HepG2 (cell line): ENCODE measurements around the gene PPP4R4. TPM values are rescaled to one million over a fixed set of nuclear protein-coding genes. Genes with fewer than 3 reads are reported as not detected.

ENCODE experiments used
- CEBPB ChIP-seq: IDR thresholded peaks from 2 replicates; pipeline ENCODE4 v1.6.1; 2011; ENCODE audit warnings: low read depth, low read length, improper control_type of control experiment, borderline replicate concordance
- CSRNP2 ChIP-seq: sonication (generic); formaldehyde crosslinking; conservative IDR thresholded peaks from 2 replicates; pipeline ENCODE4 v1.8.0; 2022; ENCODE audit warnings: low read depth, missing genetic modification reagents
- FOXA3 ChIP-seq: IDR thresholded peaks from 2 replicates; pipeline ENCODE4 v1.6.1; 2016; ENCODE audit warnings: missing genetic modification reagents, missing compliant biosample characterization
- PATZ1 ChIP-seq: sonication (generic); formaldehyde crosslinking; IDR thresholded peaks from 2 replicates; pipeline ENCODE4 v1.4.0; 2020; ENCODE audit warnings: missing genetic modification reagents
- PHF20 ChIP-seq: sonication (generic); formaldehyde crosslinking; IDR thresholded peaks from 2 replicates; pipeline ENCODE4 v1.5.0; 2020; ENCODE audit warnings: mild to moderate bottlenecking, missing genetic modification reagents
- RFXANK ChIP-seq: IDR thresholded peaks from 2 replicates; pipeline ENCODE4 v1.6.1; 2016
- TOE1 ChIP-seq: sonication (generic); formaldehyde crosslinking; IDR thresholded peaks from 2 replicates; pipeline ENCODE4 v1.4.0; 2020; ENCODE audit warnings: mild to moderate bottlenecking, missing genetic modification reagents
- ZNF282 ChIP-seq: fragments of 450-650 bp; IDR thresholded peaks from 2 replicates; pipeline ENCODE4 v1.6.1; 2018; ENCODE audit not compliant: partially characterized antibody
- ZNF326 ChIP-seq: sonication (generic); formaldehyde crosslinking; IDR thresholded peaks from 2 replicates; pipeline ENCODE4 v1.4.0; 2020; ENCODE audit warnings: missing genetic modification reagents, borderline replicate concordance
- ZNF354B ChIP-seq: sonication (generic); formaldehyde crosslinking; IDR thresholded peaks from 2 replicates; pipeline ENCODE4 v1.8.0; 2022; ENCODE audit warnings: mild to moderate bottlenecking, missing genetic modification reagents
- ZNF484 ChIP-seq: sonication (generic); formaldehyde crosslinking; IDR thresholded peaks from 2 replicates; pipeline ENCODE4 v1.5.1; 2020; ENCODE audit warnings: mild to moderate bottlenecking, low read depth, missing genetic modification reagents, borderline replicate concordance
- ZNF777 ChIP-seq: sonication (generic); formaldehyde crosslinking; IDR thresholded peaks from 2 replicates; pipeline ENCODE4 v1.4.0; 2020; ENCODE audit warnings: missing genetic modification reagents
- polyA plus RNA-seq, 8 experiments: library from polyadenylated mRNA; depleted of rRNA in 3 of 8; stranded (reverse) in 7 of 8; unstranded in 1 of 8; fragments of >200 nt; fragmentation: Illumina TruSeq in 4 of 8; extraction: Trizol in 4 of 8; gene quantifications; 2 replicates each; pipeline versions ENCODE4 v1.2.1 to v1.2.3, GENCODE V29; 2011 to 2016; ENCODE audit warnings: low read depth in 4 of 8, missing spikeins in 1 of 8, mixed read lengths in 1 of 8; ENCODE audit not compliant: insufficient read depth in 1 of 8
- total RNA-seq, 5 experiments: library from RNA; depleted of rRNA; stranded (reverse); fragments of >200 nt; fragmentation: Illumina TruSeq; extraction: Trizol; gene quantifications; 2 replicates each; pipeline ENCODE4 v1.2.3, GENCODE V29; 2016; ENCODE audit warnings: low read depth in 1 of 5

The PPP4R4 gene
- total and polyA plus RNA-seq, 2 of the 13 experiments (the other 11 are each of a cell fraction or from before 2014, with no cell fraction given), result 9.5 to 19.8 TPM

DNA sequence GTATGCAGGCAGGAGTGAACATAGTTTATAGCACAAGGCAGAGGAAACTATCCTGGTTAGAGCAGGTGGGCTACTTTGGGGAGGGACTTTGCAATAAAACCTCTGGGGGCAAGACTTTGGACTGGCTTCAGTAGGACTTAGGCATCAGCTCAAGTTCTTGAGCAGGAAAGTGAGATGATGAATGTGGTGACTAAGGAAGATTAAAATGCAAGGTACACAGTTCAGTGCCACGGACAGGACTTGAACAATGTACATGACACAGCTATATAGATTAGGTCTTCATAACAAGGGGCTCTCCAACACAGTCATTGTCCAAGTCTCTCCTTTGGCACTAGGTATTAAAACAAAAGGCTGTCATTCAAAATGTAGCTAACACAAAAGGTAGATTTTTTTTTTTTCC lies 21.4 kb upstream of the PPP4R4 start (continued):
- TF ChIP-seq CEBPB (no peak), CSRNP2 (CRISPR knock-in tag) (no peak), FOXA3 (CRISPR knock-in tag) (no peak), PATZ1 (CRISPR knock-in tag) (no peak), RFXANK (CRISPR knock-in tag) (no peak), ZNF326 (CRISPR knock-in tag) (no peak), ZNF354B (no peak), TOE1 (CRISPR knock-in tag) (no peak), PHF20 (no peak), ZNF484 (CRISPR knock-in tag) (no peak), ZNF777 (CRISPR knock-in tag) (no peak), ZNF282 (no peak)
